BLaER1 (cell line): Measurements from ENCODE around the gene PDE7B.

Experiments used
- H3K27ac ChIP-seq: shearing (Covaris generic); formaldehyde crosslinking; 2 replicates; pipeline ENCODE4 v1.8.1; 2022
- H3K27me3 ChIP-seq: shearing (Covaris generic); formaldehyde crosslinking; 2 replicates; pipeline ENCODE4 v1.8.1; 2022
- H3K36me3 ChIP-seq: shearing (Covaris generic); formaldehyde crosslinking; 2 replicates; pipeline ENCODE4 v1.8.1; 2022
- H3K4me1 ChIP-seq: shearing (Covaris generic); formaldehyde crosslinking; 2 replicates; pipeline ENCODE4 v1.8.1; 2022
- H3K4me2 ChIP-seq: shearing (Covaris generic); formaldehyde crosslinking; 2 replicates; pipeline ENCODE4 v1.8.1; 2022
- H3K4me3 ChIP-seq: shearing (Covaris generic); formaldehyde crosslinking; 2 replicates; pipeline ENCODE4 v1.8.1; 2022
- H3K9ac ChIP-seq: shearing (Covaris generic); formaldehyde crosslinking; 2 replicates; pipeline ENCODE4 v1.8.1; 2022
- H3K9me3 ChIP-seq: shearing (Covaris generic); formaldehyde crosslinking; 2 replicates; pipeline ENCODE4 v1.8.1; 2022
- H4K20me1 ChIP-seq: shearing (Covaris generic); formaldehyde crosslinking; 2 replicates; pipeline ENCODE4 v1.8.1; 2022
- Cebpa-rat ChIP-seq: shearing (Covaris generic); IDR thresholded peaks from 2 replicates; pipeline ENCODE4 v1.8.1; 2022

Gene PDE7B

DNA sequence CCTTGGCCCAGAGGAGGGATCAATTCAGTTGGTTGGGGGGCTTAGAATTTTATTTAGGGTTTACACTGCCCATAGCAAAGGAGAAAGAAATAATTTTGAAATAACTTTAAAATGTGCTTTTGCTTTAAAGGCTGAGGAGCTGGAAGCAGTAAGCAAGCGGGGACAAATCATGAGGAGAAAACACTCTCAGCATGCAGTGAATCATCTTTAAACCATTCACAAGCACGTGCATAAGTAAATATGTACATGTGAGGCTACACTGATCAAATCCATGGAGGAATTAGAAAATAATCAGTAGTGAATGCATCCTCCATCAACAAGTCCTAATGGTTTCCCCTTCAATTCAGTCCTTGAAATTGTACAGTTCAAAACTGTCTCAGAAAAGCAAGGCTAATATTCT, 217.6 kb downstream of the PDE7B start:
- Histone ChIP-seq H3K36me3 (no peaks in the 10 kb centered on the region), H3K9ac (no peak overlapping the region), H4K20me1 (no peaks in the 10 kb centered on the region), H3K27ac (no peak overlapping the region), H3K9me3 (no peaks in the 10 kb centered on the region), H3K27me3 (no peaks in the 10 kb centered on the region), H3K4me2 (no peak overlapping the region), H3K4me3 (no peak overlapping the region), H3K4me1 (peaks cover 4% of the 10 kb centered on the region; the same call in 1 of the 2 replicates)
- no peak for TF ChIP-seq Cebpa-rat

DNA sequence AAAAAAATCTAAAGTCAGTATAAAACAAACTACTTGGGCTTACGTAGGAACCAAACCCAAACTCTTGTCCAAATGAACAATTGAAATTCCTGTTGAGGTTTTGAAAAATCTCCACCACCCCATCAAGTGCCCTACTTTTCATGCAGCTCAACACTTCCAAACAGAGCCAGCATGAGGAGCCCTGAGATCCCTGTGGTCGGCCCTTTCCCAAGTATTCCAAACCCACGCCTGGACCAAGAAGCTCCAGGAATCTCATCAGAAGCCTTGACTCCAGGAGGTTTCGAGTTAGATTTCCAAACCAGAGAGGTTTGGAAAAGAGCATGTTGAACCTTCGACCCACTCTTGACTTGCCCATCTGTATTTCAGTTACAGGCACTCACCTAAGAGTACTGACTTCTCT, 219.3 kb downstream of the PDE7B start:
- Histone ChIP-seq H3K4me2 (no peak overlapping the region), H4K20me1 (no peaks in the 10 kb centered on the region), H3K27ac (no peak overlapping the region), H3K4me3 (no peak overlapping the region), H3K9me3 (no peaks in the 10 kb centered on the region), H3K27me3 (no peaks in the 10 kb centered on the region), H3K4me1 (peaks cover 3% of the 10 kb centered on the region; the same call in 1 of the 2 replicates), H3K9ac (no peak overlapping the region), H3K36me3 (no peaks in the 10 kb centered on the region)
- TF ChIP-seq Cebpa-rat: no peak

DNA sequence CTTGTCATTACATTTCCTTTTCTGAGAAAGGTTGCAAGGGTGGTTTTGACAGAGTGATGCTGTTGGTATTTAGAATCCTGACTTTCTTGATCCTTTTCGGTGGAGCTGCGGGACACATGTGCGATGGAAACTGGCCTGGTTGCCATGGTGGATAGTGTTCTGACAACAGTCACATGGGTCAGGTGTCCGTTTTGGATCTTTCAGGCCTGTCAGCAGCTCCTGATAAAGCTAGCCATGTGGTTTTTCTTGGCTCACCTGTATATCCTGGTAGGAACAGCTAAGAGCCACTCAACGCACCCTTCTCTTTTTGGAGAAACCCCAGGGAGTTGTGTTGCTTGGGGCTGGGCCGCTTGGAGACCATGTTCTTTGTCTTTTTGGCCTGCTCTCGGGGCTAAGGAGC, 221.2 kb downstream of the PDE7B start:
- H3K4me2 ChIP-seq: no peak overlapping the region
- no peaks in the 10 kb centered on the region for H4K20me1 ChIP-seq
- TF ChIP-seq Cebpa-rat: no peak
- H3K27ac ChIP-seq: no peak overlapping the region
- no peaks in the 10 kb centered on the region for H3K27me3 ChIP-seq
- H3K4me1 ChIP-seq: no peaks in the 10 kb centered on the region
- no peaks in the 10 kb centered on the region for H3K36me3 ChIP-seq
- H3K9ac ChIP-seq: no peak overlapping the region
- no peaks in the 10 kb centered on the region for H3K9me3 ChIP-seq
- no peak overlapping the region for H3K4me3 ChIP-seq

DNA sequence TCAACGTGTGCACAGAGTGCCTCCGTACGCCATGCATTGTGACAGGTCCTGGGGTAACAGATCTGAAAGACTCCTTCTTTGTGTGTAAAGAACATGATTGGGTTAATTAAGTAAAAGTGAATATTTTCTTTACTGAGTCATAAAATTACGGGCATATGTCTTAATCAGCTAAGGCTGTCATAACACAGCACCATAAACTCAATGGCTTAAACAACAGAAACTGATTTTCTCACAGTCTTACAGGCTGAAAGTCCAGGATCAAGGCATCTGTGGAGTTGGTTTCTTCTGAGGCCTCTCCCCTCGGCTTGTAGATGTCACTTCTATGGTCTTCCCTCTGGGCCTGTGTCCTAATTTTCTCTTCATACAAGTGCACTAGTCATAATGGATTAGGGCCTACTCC, 221.7 kb downstream of the PDE7B start:
- Histone ChIP-seq H3K4me2 (no peak overlapping the region), H3K4me1 (no peaks in the 10 kb centered on the region), H3K27me3 (no peaks in the 10 kb centered on the region), H3K27ac (no peak overlapping the region), H3K36me3 (no peaks in the 10 kb centered on the region), H3K9me3 (no peaks in the 10 kb centered on the region), H3K9ac (no peak overlapping the region), H3K4me3 (no peak overlapping the region), H4K20me1 (no peaks in the 10 kb centered on the region)
- TF ChIP-seq Cebpa-rat: no peak

DNA sequence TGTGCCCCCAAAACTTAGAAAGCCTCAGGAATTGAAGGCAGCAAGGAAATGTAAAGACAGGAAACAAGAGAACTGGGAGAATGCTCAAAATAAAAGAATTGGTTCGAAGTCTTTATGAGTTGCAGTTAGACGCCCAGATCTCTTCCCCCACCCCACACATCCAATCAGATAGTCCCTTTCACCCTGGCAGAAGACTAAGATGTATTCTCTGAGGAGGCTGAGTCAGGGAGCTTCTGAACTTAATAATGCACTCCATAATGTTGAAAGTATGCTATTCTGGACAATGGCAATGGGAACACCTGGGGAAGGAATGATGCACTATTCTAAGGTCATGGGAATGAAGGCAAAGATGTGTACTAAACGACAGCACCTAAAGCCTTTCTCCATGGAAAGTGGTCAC, 225.0 kb downstream of the PDE7B start:
- Histone ChIP-seq H4K20me1 (no peaks in the 10 kb centered on the region), H3K36me3 (no peaks in the 10 kb centered on the region), H3K9me3 (no peaks in the 10 kb centered on the region), H3K27me3 (no peaks in the 10 kb centered on the region), H3K4me3 (no peak overlapping the region), H3K4me1 (no peaks in the 10 kb centered on the region), H3K4me2 (no peak overlapping the region), H3K9ac (no peak overlapping the region), H3K27ac (no peak overlapping the region)
- TF ChIP-seq Cebpa-rat: no peak

DNA sequence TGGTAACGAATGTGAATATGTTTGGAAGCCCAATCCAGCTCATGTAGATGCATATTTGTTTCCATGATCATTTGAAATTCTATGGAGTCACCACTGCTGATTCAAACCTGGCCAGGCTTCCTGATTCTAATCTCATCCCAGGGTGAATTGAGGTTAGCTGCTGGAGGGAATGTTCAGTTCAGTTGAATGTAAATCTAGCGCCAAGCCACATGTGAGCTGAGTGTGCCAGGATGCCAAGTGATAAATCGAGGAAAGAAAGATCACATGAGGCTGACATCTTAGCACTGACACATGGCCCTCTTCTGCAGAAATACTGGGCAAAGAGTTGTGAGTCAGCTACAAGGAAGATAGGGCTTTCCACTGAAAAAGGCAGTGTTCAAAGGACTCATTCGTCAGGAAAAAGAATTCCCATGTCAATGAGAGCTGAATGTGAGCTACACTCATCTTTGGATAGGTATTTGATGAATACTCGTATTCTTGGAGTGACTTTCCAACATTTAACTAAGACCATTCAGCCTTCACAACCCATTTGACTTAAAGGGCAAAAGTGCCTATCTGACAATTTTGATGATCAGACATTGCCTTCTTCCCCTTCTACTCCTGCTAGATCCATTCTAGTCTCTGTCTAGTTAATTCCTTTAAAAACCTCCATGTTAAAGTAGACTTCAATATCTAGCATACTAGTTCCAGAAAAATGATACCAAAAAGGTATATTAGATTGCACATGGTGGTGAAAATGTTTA, 226.5 kb downstream of the PDE7B start:
- H3K4me3 ChIP-seq: no peak overlapping the region
- no peak overlapping the region for H3K9ac ChIP-seq
- H3K36me3 ChIP-seq: no peaks in the 10 kb centered on the region
- H4K20me1 ChIP-seq: no peaks in the 10 kb centered on the region
- TF ChIP-seq Cebpa-rat: no peak
- no peaks in the 10 kb centered on the region for H3K9me3 ChIP-seq
- H3K4me1 ChIP-seq: no peaks in the 10 kb centered on the region
- H3K4me2 ChIP-seq: no peak overlapping the region
- no peak overlapping the region for H3K27ac ChIP-seq
- no peaks in the 10 kb centered on the region for H3K27me3 ChIP-seq

DNA sequence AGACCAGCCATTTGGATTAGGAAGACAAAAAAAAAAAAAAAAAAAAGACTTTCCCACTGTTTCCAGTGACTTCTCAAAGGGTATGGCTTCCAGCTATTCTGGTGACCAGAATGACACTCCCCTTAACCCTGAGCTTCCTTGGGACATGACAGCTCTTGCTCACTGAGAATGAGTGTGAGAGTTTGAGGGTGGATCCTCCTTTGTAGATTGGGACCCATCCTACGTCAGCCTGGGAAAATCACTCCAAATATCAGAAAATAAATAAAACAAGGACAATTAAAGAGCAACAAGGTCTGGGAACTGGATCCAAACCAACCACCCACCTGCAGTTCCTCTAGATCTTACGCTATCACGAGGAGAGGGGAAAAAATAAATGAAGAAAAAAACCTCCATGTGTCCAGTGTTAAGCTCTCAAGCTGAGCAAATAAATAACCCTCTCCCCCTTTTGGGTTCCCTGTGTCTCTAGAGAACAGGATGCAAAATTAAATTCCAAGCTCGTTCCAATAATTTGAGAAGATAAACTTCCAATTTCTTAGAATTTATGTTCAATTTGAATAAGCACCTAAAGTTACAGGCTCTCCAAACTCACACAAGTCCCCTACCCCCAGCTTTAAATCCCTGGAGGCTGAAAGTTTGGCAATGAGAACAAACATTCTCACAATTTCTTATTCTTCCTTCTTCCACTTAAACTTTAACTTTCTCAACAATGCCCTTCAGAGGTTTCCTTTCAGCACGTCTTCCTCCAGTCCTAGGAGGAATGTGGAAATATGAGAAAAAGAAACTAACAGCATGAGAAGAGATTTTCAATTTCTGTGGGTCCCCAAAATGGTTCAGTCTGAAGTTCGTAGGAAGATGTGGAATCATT, 228.4 kb downstream of the PDE7B start:
- H3K4me2 ChIP-seq: no peak overlapping the region
- H3K9ac ChIP-seq: no peak overlapping the region
- no peak overlapping the region for H3K4me3 ChIP-seq
- H3K27ac ChIP-seq: no peak overlapping the region
- no peaks in the 10 kb centered on the region for H3K9me3 ChIP-seq
- H3K27me3 ChIP-seq: no peaks in the 10 kb centered on the region
- H3K4me1 ChIP-seq: no peaks in the 10 kb centered on the region
- no peaks in the 10 kb centered on the region for H3K36me3 ChIP-seq
- TF ChIP-seq Cebpa-rat: no peak
- no peaks in the 10 kb centered on the region for H4K20me1 ChIP-seq

DNA sequence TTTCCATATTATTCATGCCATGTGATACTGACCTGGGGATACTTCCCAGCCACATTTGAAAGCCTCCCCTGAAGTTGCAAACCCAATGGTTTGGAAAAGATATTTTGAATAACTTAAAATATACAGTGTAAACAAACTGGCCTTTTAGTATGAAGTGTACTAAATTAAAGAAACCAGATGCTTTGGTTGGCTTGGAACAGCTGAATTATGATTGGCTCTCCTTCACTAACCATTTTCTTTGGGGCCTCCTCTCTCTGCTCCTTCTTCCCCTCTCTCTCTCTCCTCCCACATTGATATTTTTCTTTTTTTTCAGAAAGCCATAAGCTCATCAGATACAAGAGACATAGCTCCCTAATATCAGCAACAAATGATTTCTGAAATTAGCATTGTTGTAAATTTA, 232.0 kb downstream of the PDE7B start:
- no peaks in the 10 kb centered on the region for H4K20me1 ChIP-seq
- no peak overlapping the region for H3K27ac ChIP-seq
- H3K9me3 ChIP-seq: no peaks in the 10 kb centered on the region
- no peaks in the 10 kb centered on the region for H3K36me3 ChIP-seq
- no peak overlapping the region for H3K9ac ChIP-seq
- H3K4me1 ChIP-seq: no peaks in the 10 kb centered on the region
- H3K4me3 ChIP-seq: no peak overlapping the region
- H3K4me2 ChIP-seq: no peak overlapping the region
- TF ChIP-seq Cebpa-rat: no peak
- no peaks in the 10 kb centered on the region for H3K27me3 ChIP-seq

DNA sequence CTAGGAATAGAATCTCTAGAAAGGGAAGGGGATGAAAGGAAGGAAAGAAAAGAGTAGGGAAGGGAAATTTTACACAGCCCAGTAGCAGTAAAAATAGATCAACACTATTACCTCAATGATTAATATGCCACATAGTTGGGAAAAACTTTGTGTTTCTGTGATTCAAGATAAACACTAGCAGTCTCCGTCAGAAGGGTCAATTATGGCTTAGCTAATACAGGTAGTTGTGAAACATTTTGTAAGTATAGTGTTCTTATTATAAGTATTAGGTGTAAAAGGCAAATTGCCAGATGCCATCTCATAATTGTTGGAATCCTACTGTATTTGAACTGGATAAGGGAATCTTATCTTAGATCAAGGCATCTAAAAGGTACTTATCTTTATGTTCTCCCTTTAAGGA, 232.9 kb downstream of the PDE7B start:
- Histone ChIP-seq H3K36me3 (no peaks in the 10 kb centered on the region), H3K27me3 (no peaks in the 10 kb centered on the region), H3K4me2 (no peak overlapping the region), H3K9ac (no peak overlapping the region), H3K9me3 (no peaks in the 10 kb centered on the region), H3K4me1 (no peaks in the 10 kb centered on the region), H3K4me3 (no peak overlapping the region), H4K20me1 (no peaks in the 10 kb centered on the region), H3K27ac (no peak overlapping the region)
- no peak for TF ChIP-seq Cebpa-rat

DNA sequence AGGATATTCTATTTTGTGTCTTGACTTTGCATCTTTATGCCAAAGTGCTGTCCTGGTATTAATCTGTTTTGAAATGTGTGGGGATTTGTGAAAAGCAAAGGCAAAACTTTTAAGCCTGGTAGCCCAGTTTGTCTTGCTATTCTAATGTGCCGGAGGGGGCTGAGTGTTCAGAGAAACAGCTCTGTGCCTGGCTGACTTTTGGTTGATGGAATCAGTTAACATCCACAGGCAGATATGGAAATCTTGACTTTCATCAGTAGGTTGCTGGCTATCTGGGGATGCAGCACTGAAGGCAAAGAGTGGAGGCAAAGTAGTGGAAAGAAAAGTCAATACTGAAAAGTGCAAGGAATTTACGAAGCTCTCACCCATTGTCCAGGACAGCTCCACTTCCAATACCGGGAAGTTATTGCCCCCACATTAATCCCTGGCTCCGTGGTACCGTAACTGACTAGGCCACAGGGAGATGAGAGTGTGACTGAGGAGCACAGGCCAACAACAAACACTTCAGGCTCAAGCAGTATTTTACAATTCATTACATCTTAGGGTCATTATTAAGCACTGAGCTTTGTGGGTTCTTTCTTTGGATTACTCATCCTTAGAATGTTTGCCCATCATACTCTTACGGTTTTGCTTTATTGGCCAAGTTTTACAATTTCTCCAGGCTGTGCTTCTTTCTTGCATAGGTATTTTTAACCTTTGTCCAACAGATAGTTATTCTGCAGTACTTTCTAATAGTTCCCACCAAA, 234.0 kb downstream of the PDE7B start:
- no peaks in the 10 kb centered on the region for H3K9me3 ChIP-seq
- no peak for TF ChIP-seq Cebpa-rat
- no peak overlapping the region for H3K4me3 ChIP-seq
- no peaks in the 10 kb centered on the region for H3K27me3 ChIP-seq
- no peaks in the 10 kb centered on the region for H4K20me1 ChIP-seq
- no peak overlapping the region for H3K4me2 ChIP-seq
- no peaks in the 10 kb centered on the region for H3K36me3 ChIP-seq
- no peaks in the 10 kb centered on the region for H3K4me1 ChIP-seq
- H3K9ac ChIP-seq: no peak overlapping the region
- no peak overlapping the region for H3K27ac ChIP-seq
